HepG2 (cell line): ENCODE data around the gene ANKRD31. TPM values are rescaled to one million over a fixed set of nuclear protein-coding genes. Genes with fewer than 3 reads are reported as not detected.

Experiments
- ATAC-seq: fragments of 200-7000 bp; cut with Tn5 transposase; 3 replicates; pipeline ENCODE4 v1.9.1; 2020; ENCODE audit warnings: mild to moderate bottlenecking, moderate library complexity
- BruUV-seq: library from RNA; stranded (reverse); fragments of 400-500 nt; replicated peaks from 2 replicates; lab custom pipeline; 2021; lab: Mats Ljungman, UMichigan
- CTCF ChIA-PET: fragments of 300-600 bp; formaldehyde crosslinking; extraction: SDS; loops from one replicate; lab custom pipeline; 2021; ENCODE audit warnings: low total read pairs, inconsistent platforms, low intra/inter-chr PET ratio; lab: Yijun Ruan, JAX
- POLR2A ChIA-PET: fragments of 350-600 bp; sonication (Branson Sonifier 250); formaldehyde crosslinking; loops from one replicate; lab custom pipeline; 2020; ENCODE audit warnings: antibody characterized with exemption, inconsistent platforms; lab: Yijun Ruan, JAX
- DNase-seq: peaks from one replicate; pipeline ENCODE4 v3.0.0-alpha.2; 2015; ENCODE audit warnings: low spot score
- FAIRE-seq: peaks from 3 replicates; lab custom pipeline; 2011; peaks lifted over from hg19 to GRCh38; lab: Jason Lieb, UNC
- H2AFZ ChIP-seq: one replicate; pipeline ENCODE4 v1.6.1; 2011; ENCODE audit warnings: low read length, inconsistent platforms
- H3K27ac ChIP-seq: fragments of 300-600 bp; 3 replicates; pipeline ENCODE4 v1.8.0; 2011; ENCODE audit warnings: mixed run types, mild to moderate bottlenecking, mixed read lengths, low read length, inconsistent platforms; ENCODE audit not compliant: insufficient read depth; ENCODE audit errors: extremely low read length
- H3K27me3 ChIP-seq, 2 experiments: fragments of 200-600 bp in 1 of 2; 2 replicates in 1 of 2; 3 replicates in 1 of 2; pipeline versions ENCODE4 v1.6.0 to v1.8.0; 2011; ENCODE audit warnings: low read length in 2 of 2, mild to moderate bottlenecking in 2 of 2, moderate library complexity in 2 of 2, inconsistent platforms in 1 of 2; ENCODE audit not compliant: insufficient read depth in 2 of 2, control insufficient read depth in 1 of 2
- H3K36me3 ChIP-seq, 2 experiments: fragments of 200-600 bp in 1 of 2; replicated peaks in 1 of 2; 2 replicates in 1 of 2; 3 replicates in 1 of 2; pipeline versions ENCODE4 v1.5.1 to v1.8.0; 2011; ENCODE audit warnings: low read length in 2 of 2, inconsistent platforms in 1 of 2; ENCODE audit not compliant: insufficient read depth in 2 of 2, control insufficient read depth in 1 of 2
- H3K4me1 ChIP-seq: 2 replicates; pipeline ENCODE4 v1.5.1; 2012; ENCODE audit warnings: low read length, inconsistent platforms; ENCODE audit not compliant: insufficient read depth
- H3K4me2 ChIP-seq: 2 replicates; pipeline ENCODE4 v1.6.0; 2011; ENCODE audit warnings: low read depth, low read length, inconsistent platforms
- H3K4me3 ChIP-seq, 3 experiments: fragments of 200-600 bp in 1 of 3; sonication (generic), shearing (Covaris generic) in 1 of 3; replicated peaks in 1 of 3; 2 replicates each; pipeline ENCODE4 v1.5.1; 2011 to 2016; ENCODE audit warnings: low read length in 3 of 3, inconsistent platforms in 2 of 3, low read depth in 2 of 3, mild to moderate bottlenecking in 2 of 3, control low read depth in 1 of 3, mixed read lengths in 1 of 3; ENCODE audit not compliant: insufficient read depth in 1 of 3
- H3K79me2 ChIP-seq: one replicate; pipeline ENCODE4 v1.6.1; 2011; ENCODE audit warnings: low read length, inconsistent platforms; ENCODE audit not compliant: insufficient read depth
- H3K9ac ChIP-seq: 2 replicates; pipeline ENCODE4 v1.6.0; 2011; ENCODE audit warnings: mild to moderate bottlenecking, low read depth, low read length, inconsistent platforms; ENCODE audit not compliant: insufficient read depth
- H3K9me3 ChIP-seq: 2 replicates; pipeline ENCODE4 v1.5.1; 2012; ENCODE audit warnings: mild to moderate bottlenecking, low read length
- H4K20me1 ChIP-seq: 2 replicates; pipeline ENCODE4 v1.6.0; 2011; ENCODE audit warnings: inconsistent platforms, mild to moderate bottlenecking, low read length, moderate library complexity; ENCODE audit not compliant: insufficient read depth
- NFKBIZ ChIP-seq: IDR thresholded peaks from 2 replicates; pipeline ENCODE4 v1.6.1; 2018; ENCODE audit warnings: missing genetic modification reagents, missing compliant biosample characterization
- RAD21 ChIP-seq: fragments of 450-650 bp; formaldehyde crosslinking; IDR thresholded peaks from 2 replicates; pipeline ENCODE4 v1.5.0; 2020; ENCODE audit warnings: mild to moderate bottlenecking
- SALL1 ChIP-seq: sonication (generic); formaldehyde crosslinking; IDR thresholded peaks from 2 replicates; pipeline ENCODE4 v1.8.0; 2022; ENCODE audit warnings: mild to moderate bottlenecking, missing genetic modification reagents
- SIX4 ChIP-seq: sonication (generic); formaldehyde crosslinking; IDR thresholded peaks from 2 replicates; pipeline ENCODE4 v1.4.0; 2020; ENCODE audit warnings: missing genetic modification reagents
- SMC3 ChIP-seq: IDR thresholded peaks from 2 replicates; pipeline ENCODE4 v1.6.1; 2011; ENCODE audit warnings: low read length, improper control_type of control experiment
- STAG1 ChIP-seq: sonication (generic); formaldehyde crosslinking; IDR thresholded peaks from 2 replicates; pipeline ENCODE4 v1.4.0; 2020; ENCODE audit warnings: missing genetic modification reagents
- THRA ChIP-seq: sonication (generic); formaldehyde crosslinking; IDR thresholded peaks from 2 replicates; pipeline ENCODE4 v1.4.0; 2020; ENCODE audit warnings: missing genetic modification reagents, borderline replicate concordance
- ZNF800 ChIP-seq: sonication (generic); formaldehyde crosslinking; IDR thresholded peaks from 2 replicates; pipeline ENCODE4 v1.4.0; 2020; ENCODE audit warnings: missing genetic modification reagents
- WGBS: methylation state at CpG from one replicate; pipeline ENCODE4 v1.1.6; 2017; ENCODE audit warnings: low lambda C conversion rate; 5-methylcytosine and 5-hydroxymethylcytosine counted together
- in situ Hi-C: cut with HindIII; loops from 2 replicates; pipeline ENCODE4 v1.10.0; 2017; ENCODE audit warnings: low pct_unique_long_range_greater_than_20kb; ENCODE audit not compliant: extremely low pct_ligation_motif_present
- intact Hi-C: fragments of 100-400 bp; cut with micrococcal nuclease; formaldehyde crosslinking; loops from one replicate; pipeline ENCODE4 v1.10.0; 2022; ENCODE audit not compliant: unreplicated experiment
- polyA plus RNA-seq, 8 experiments: library from polyadenylated mRNA; depleted of rRNA in 3 of 8; stranded (reverse) in 7 of 8; unstranded in 1 of 8; fragments of >200 nt; fragmentation: Illumina TruSeq in 4 of 8; extraction: Trizol in 4 of 8; gene quantifications; 2 replicates each; pipeline versions ENCODE4 v1.2.1 to v1.2.3, GENCODE V29; 2011 to 2016; ENCODE audit warnings: low read depth in 4 of 8, missing spikeins in 1 of 8, mixed read lengths in 1 of 8; ENCODE audit not compliant: insufficient read depth in 1 of 8
- total RNA-seq, 5 experiments: library from RNA; depleted of rRNA; stranded (reverse); fragments of >200 nt; fragmentation: Illumina TruSeq; extraction: Trizol; gene quantifications; 2 replicates each; pipeline ENCODE4 v1.2.3, GENCODE V29; 2016; ENCODE audit warnings: low read depth in 1 of 5
- TF ChIP-seq, protein P1 (sequence below): sonication (generic); formaldehyde crosslinking; IDR thresholded peaks from 2 replicates; pipeline ENCODE4 v1.5.0; 2020; ENCODE audit warnings: mild to moderate bottlenecking, missing genetic modification reagents, moderate library complexity

ANKRD31 gene
- total and polyA plus RNA-seq, 2 of the 13 experiments (the other 11 are each of a cell fraction or from before 2014, with no cell fraction given): 0.01 to 0.09 TPM

GRCh38 chr5:75265731-75266130, 29.1 kb upstream of the ANKRD31 start:
- peak; percentile 40 for DNase-seq
- POLR2A ChIA-PET: no interaction called here

More at GRCh38 chr5:75265731-75266130, 29.1 kb upstream of the ANKRD31 start:
- WGBS: 23% methylated on average over 2 of the region's 2 CpGs
- no TSS peak for BruUV-seq
- FAIRE-seq (peak; percentile 32), ATAC-seq (peak; percentile 31; the same call in 1 of the 3 replicates)
- CTCF ChIA-PET: interaction anchor here (1.2 to 1.6 kb wide), 4 partner anchors 29 to 593 kb away, joined by 3 to 10 read pairs (median 6); partner anchors contain the start of gene ANKRD31
- Histone ChIP-seq H3K79me2 (no peaks in the 10 kb centered on the region), H3K4me1 (peaks cover 25% of the 10 kb centered on the region), H3K4me3 (no peak overlapping the region), H4K20me1 (no peaks in the 10 kb centered on the region), H3K4me2 (no peak overlapping the region), H3K27ac (no peak overlapping the region), H3K27me3 (no peaks in the 10 kb centered on the region), H3K36me3 (no peaks in the 10 kb centered on the region), H3K9ac (no peak overlapping the region)
- in situ Hi-C loops (loop anchor here (10.0 kb wide), 2 partner anchors 211 to 331 kb away; partner anchors contain the start of gene GCNT4), intact Hi-C loops (loop anchor here (1.0 to 5.0 kb wide), 5 partner anchors 29 to 593 kb away; partner anchors contain the start of gene ANKRD31)
- TF ChIP-seq SMC3 (peak; percentile 86), NFKBIZ (CRISPR knock-in tag) (no peak), RAD21 (CRISPR knock-in tag) (peak; percentile 69), ZNF800 (CRISPR knock-in tag) (0 out of 2 replicates have a peak, but pooled peaks have one; percentile 26), THRA (CRISPR knock-in tag) (no peak), SALL1 (CRISPR knock-in tag) (no peak), STAG1 (CRISPR knock-in tag) (peak; percentile 87), SIX4 (CRISPR knock-in tag) (no peak)
- TF ChIP-seq, protein P1, sequence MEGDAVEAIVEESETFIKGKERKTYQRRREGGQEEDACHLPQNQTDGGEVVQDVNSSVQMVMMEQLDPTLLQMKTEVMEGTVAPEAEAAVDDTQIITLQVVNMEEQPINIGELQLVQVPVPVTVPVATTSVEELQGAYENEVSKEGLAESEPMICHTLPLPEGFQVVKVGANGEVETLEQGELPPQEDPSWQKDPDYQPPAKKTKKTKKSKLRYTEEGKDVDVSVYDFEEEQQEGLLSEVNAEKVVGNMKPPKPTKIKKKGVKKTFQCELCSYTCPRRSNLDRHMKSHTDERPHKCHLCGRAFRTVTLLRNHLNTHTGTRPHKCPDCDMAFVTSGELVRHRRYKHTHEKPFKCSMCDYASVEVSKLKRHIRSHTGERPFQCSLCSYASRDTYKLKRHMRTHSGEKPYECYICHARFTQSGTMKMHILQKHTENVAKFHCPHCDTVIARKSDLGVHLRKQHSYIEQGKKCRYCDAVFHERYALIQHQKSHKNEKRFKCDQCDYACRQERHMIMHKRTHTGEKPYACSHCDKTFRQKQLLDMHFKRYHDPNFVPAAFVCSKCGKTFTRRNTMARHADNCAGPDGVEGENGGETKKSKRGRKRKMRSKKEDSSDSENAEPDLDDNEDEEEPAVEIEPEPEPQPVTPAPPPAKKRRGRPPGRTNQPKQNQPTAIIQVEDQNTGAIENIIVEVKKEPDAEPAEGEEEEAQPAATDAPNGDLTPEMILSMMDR (CRISPR knock-in tag): peak; percentile 68
- TF ChIP-seq, all 625 proteins: peak for 5
- H2AFZ ChIP-seq: no peak overlapping the region
- no peaks in the 10 kb centered on the region for H3K9me3 ChIP-seq
